ENCODE measurements around the gene GABRR1.

The GABRR1 gene

DNA sequence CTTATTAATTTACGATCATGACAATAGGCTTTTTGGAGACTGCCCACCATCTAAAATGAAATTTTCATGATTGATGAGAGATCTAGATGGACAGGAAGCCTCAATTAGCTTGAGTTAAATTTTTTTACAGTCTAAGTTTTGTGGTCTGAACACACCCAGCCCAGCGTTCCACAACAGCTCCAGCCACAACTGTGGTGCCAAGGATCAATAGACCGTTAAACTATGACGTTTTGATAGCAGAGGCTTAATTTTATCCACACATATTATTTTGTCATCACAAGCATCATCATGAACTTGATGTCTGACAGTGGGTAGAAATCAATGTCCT lies 5.5 kb upstream of the GABRR1 start:
- TF ChIP-seq L3MBTL2 (conservative IDR thresholded peaks at IDR 0.05): no peak
- TF ChIP-seq, protein P1, sequence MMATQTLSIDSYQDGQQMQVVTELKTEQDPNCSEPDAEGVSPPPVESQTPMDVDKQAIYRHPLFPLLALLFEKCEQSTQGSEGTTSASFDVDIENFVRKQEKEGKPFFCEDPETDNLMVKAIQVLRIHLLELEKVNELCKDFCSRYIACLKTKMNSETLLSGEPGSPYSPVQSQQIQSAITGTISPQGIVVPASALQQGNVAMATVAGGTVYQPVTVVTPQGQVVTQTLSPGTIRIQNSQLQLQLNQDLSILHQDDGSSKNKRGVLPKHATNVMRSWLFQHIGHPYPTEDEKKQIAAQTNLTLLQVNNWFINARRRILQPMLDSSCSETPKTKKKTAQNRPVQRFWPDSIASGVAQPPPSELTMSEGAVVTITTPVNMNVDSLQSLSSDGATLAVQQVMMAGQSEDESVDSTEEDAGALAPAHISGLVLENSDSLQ (IDR thresholded peaks at IDR 0.05): peak; percentile 81; the same call in 1 of the 2 replicates
- CTCF ChIA-PET: interaction anchor here (1.5 kb wide), 1 partner anchor 19 kb away, joined by 8 read pairs; no protein-coding TSS in a partner anchor
- POLR2A ChIA-PET: no interaction called here
- no peak for DNase-seq (ENCODE audit: extremely low spot score)

DNA sequence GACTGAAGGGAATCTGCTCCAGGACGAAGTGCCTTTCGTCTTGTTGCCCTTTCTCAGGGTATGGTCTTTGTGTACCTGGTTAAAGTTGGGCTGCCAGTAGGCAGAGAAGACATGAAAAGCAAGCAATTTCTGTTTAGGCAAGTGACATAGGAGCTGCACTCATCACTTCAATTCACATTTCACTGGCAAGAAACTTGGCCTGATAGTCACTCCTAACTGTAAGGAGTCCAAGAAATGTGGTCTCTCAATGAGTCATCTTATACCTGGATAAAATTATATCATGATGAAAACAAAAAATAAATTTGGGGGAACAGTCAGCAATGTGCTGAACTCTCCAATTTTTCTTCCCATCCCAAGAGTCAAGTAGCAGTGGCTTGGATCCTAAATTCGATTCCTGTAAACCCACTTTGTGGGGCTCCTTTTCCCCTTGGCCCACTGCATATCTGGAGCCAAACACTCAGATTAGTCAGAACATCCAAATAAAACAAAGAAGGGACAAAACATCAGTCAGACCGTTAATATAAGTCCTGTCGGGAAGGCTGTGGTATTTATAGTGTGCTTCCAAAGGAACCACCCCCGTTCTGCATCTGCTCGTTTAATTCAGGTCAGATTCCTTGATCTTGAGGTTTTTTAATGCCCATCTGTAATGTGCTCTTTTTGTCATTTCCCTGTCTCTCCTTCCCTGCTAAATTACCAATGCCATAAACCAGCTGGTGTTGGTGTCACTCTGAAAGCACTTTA lies 5.0 kb upstream of the GABRR1 start:
- ChIA-PET CTCF (interaction anchor here (0.5 to 1.5 kb wide), 2 partner anchors 17 to 20 kb away, joined by 3 to 8 read pairs; no protein-coding TSS in a partner anchor), POLR2A (no interaction called here)
- DNase-seq (ENCODE audit: extremely low spot score): no peak
- TF ChIP-seq L3MBTL2 (conservative IDR thresholded peaks at IDR 0.05): no peak

DNA sequence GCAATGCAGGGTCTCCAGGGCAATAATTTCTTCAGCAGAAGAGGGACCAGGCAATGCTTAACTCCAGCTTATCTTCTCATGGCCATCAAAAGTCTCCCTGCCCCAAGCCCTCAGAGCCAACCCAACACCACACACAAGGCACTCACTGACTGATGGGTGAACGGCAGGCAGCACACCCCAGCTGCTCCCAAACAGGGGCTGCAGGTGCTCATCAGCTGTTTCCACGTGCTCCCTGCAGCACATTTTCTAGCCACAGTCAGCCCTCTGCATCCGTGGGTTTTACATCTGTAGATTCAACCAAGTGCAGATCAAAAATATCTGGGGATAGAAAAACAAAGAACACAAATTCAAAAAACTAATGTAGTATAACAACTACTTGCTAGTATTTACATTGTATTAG lies 4.0 kb upstream of the GABRR1 start:
- TF ChIP-seq LEF1 (IDR thresholded peaks at IDR 0.05; ENCODE audit: borderline replicate concordance) (no peak), ELF4 (IDR thresholded peaks at IDR 0.05) (no peak), SUZ12 (IDR thresholded peaks at IDR 0.05) (no peak), FOXA1 (IDR thresholded peaks at IDR 0.05) (no peak), L3MBTL2 (conservative IDR thresholded peaks at IDR 0.05) (no peak), NFRKB (IDR thresholded peaks at IDR 0.05) (no peak), FOXM1 (IDR thresholded peaks at IDR 0.05; ENCODE audit: borderline replicate concordance) (no peak), BHLHE40 (IDR thresholded peaks at IDR 0.05; ENCODE audit: borderline replicate concordance) (no peak), ZNF384 (IDR thresholded peaks at IDR 0.05) (no peak), SP1 (IDR thresholded peaks at IDR 0.05) (no peak), HDGF (IDR thresholded peaks at IDR 0.05; ENCODE audit: borderline replicate concordance) (no peak), FOXK2 (IDR thresholded peaks at IDR 0.05) (no peak), TARDBP (IDR thresholded peaks at IDR 0.05) (no peak), CTBP1 (IDR thresholded peaks at IDR 0.05; ENCODE audit: borderline replicate concordance) (no peak), ARNT (IDR thresholded peaks at IDR 0.05) (no peak)
- TF ChIP-seq, protein P1 (IDR thresholded peaks at IDR 0.05): no peak
- CTCF ChIA-PET: no interaction called here
- no peak for DNase-seq (ENCODE audit: extremely low spot score)
- POLR2A ChIA-PET: no interaction called here

DNA sequence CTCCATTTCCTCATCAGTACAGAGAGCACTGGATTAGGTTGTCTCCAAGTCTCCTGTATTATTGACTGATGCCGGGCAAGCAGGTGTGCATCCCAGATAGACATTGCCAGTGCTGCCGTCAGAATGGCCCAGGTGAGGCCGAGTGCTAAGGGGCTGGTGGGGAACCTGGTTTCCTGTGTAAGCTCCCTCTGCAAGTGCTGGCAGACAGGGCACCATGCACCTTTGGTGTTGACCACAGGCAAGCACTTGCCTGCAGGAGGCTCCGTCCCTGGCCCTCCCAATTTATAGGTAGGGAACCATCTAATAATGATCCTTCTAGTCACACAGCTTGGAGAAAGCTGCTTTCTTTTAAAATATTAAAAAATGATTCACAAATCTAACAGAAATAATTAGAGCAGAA lies 747 bp downstream of the GABRR1 start:
- CTCF ChIA-PET: no interaction called here
- no peak for TF ChIP-seq L3MBTL2 (conservative IDR thresholded peaks at IDR 0.05)
- TF ChIP-seq BHLHE40 (IDR thresholded peaks at IDR 0.05; ENCODE audit: borderline replicate concordance): no peak
- TF ChIP-seq TARDBP (IDR thresholded peaks at IDR 0.05): no peak
- no peak for TF ChIP-seq SUZ12 (IDR thresholded peaks at IDR 0.05)
- no peak for TF ChIP-seq FOXK2 (IDR thresholded peaks at IDR 0.05)
- TF ChIP-seq SP1 (IDR thresholded peaks at IDR 0.05): no peak
- no peak for TF ChIP-seq LEF1 (IDR thresholded peaks at IDR 0.05; ENCODE audit: borderline replicate concordance)
- TF ChIP-seq ZNF384 (IDR thresholded peaks at IDR 0.05): no peak
- POLR2A ChIA-PET: no interaction called here
- no peak for DNase-seq (ENCODE audit: extremely low spot score)

DNA sequence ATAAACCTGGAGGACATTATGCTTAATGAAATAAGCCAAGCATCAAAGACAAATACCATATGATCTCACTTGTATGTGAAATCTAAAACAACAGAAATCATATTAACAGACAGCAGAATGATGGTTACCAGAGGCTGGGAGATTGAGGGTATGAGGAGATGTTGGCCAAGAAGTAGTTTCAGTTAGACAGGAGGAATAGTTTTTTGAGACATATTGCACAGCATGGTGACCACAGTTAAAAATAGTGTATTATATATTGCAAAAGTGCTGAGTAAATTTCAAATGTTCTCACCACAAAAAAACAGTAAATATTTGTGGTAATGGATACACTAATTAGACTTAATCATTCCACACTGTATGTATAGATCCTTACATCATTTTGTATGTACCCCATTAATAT lies 1.8 kb downstream of the GABRR1 start:
- no peak for DNase-seq (ENCODE audit: extremely low spot score)
- CTCF ChIA-PET: no interaction called here

DNA sequence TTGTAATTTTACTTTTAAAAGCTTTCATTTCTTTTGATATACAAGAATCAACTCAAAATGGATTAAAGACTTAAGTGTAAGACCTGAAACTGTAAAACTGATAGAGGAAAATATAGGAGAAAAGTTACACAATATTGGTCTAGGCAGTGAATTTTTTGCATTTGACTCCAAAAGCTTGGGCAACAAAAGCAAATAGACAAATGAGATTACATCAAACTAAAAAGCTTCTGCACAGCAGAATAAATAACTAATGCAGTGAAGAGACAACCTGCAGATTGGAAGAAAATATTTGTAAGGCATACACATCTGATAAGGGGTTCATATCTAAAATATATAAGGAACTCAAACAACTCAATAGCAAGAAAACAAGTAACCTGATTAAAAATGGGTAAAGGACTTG lies 3.0 kb downstream of the GABRR1 start:
- no peak for DNase-seq (ENCODE audit: extremely low spot score)
- ChIA-PET CTCF (no interaction called here), POLR2A (no interaction called here)
- TF ChIP-seq FOXA1 (IDR thresholded peaks at IDR 0.05) (no peak), L3MBTL2 (conservative IDR thresholded peaks at IDR 0.05) (no peak), ARNT (IDR thresholded peaks at IDR 0.05) (no peak), HDGF (IDR thresholded peaks at IDR 0.05; ENCODE audit: borderline replicate concordance) (no peak), ELF4 (IDR thresholded peaks at IDR 0.05) (no peak), FOXK2 (IDR thresholded peaks at IDR 0.05) (no peak), SUZ12 (IDR thresholded peaks at IDR 0.05) (no peak), BHLHE40 (IDR thresholded peaks at IDR 0.05; ENCODE audit: borderline replicate concordance) (no peak), LEF1 (IDR thresholded peaks at IDR 0.05; ENCODE audit: borderline replicate concordance) (no peak), TARDBP (IDR thresholded peaks at IDR 0.05) (no peak), SP1 (IDR thresholded peaks at IDR 0.05) (no peak), CTBP1 (IDR thresholded peaks at IDR 0.05; ENCODE audit: borderline replicate concordance) (no peak), NFRKB (IDR thresholded peaks at IDR 0.05) (no peak)

More for the DNA sequence above, 1.8 kb downstream of the GABRR1 start:
- POLR2A ChIA-PET: no interaction called here
- no peak for TF ChIP-seq FOXK2 (IDR thresholded peaks at IDR 0.05)
- TF ChIP-seq ZNF384 (IDR thresholded peaks at IDR 0.05): no peak
- no peak for TF ChIP-seq FOXA1 (IDR thresholded peaks at IDR 0.05)
- no peak for TF ChIP-seq SUZ12 (IDR thresholded peaks at IDR 0.05)
- TF ChIP-seq LEF1 (IDR thresholded peaks at IDR 0.05; ENCODE audit: borderline replicate concordance): no peak
- TF ChIP-seq HDGF (IDR thresholded peaks at IDR 0.05; ENCODE audit: borderline replicate concordance): no peak
- TF ChIP-seq TARDBP (IDR thresholded peaks at IDR 0.05): no peak
- TF ChIP-seq ELF4 (IDR thresholded peaks at IDR 0.05): no peak
- TF ChIP-seq, protein P1 (IDR thresholded peaks at IDR 0.05): no peak
- TF ChIP-seq NFRKB (IDR thresholded peaks at IDR 0.05): no peak
- TF ChIP-seq L3MBTL2 (conservative IDR thresholded peaks at IDR 0.05): no peak
- TF ChIP-seq ARNT (IDR thresholded peaks at IDR 0.05): no peak
- no peak for TF ChIP-seq FOXM1 (IDR thresholded peaks at IDR 0.05; ENCODE audit: borderline replicate concordance)
- no peak for TF ChIP-seq SP1 (IDR thresholded peaks at IDR 0.05)
- TF ChIP-seq CTBP1 (IDR thresholded peaks at IDR 0.05; ENCODE audit: borderline replicate concordance): no peak
- no peak for TF ChIP-seq BHLHE40 (IDR thresholded peaks at IDR 0.05; ENCODE audit: borderline replicate concordance)
